Smooth muscle cell (in vitro differentiated cells): ENCODE results near the gene SYNDIG1. TPM values are rescaled to one million over a fixed set of nuclear protein-coding genes. Genes with fewer than 3 reads are reported as not detected.

ENCODE experiments used
- DNase-seq: peaks from one replicate; lab custom pipeline; 2025; ENCODE audit not compliant: unreplicated experiment; lab: John Stamatoyannopoulos, UW
- H2AFZ ChIP-seq: fragments of 200-600 bp; sonication (generic); 2 replicates; pipeline ENCODE4 v1.6.0; 2016; ENCODE audit warnings: antibody characterized with exemption, low read depth, mild to moderate bottlenecking
- H3F3A ChIP-seq: fragments of 200-600 bp; sonication (generic); 2 replicates; pipeline ENCODE4 v1.6.0; 2017; ENCODE audit warnings: antibody characterized with exemption, low read depth
- H3K27ac ChIP-seq: fragments of 200-600 bp; sonication (generic); 2 replicates; pipeline ENCODE4 v1.5.1; 2016; ENCODE audit warnings: low read depth, mild to moderate bottlenecking
- H3K27me3 ChIP-seq: fragments of 200-600 bp; sonication (generic); 2 replicates; pipeline ENCODE4 v1.6.1; 2016; ENCODE audit warnings: low read depth, mild to moderate bottlenecking
- H3K36me3 ChIP-seq: fragments of 200-600 bp; sonication (generic); 2 replicates; pipeline ENCODE4 v1.5.1; 2016; ENCODE audit warnings: low read depth
- H3K4me1 ChIP-seq: fragments of 200-600 bp; sonication (generic); 2 replicates; pipeline ENCODE4 v1.5.1; 2016; ENCODE audit warnings: low read depth
- H3K4me2 ChIP-seq: fragments of 200-600 bp; sonication (generic); 2 replicates; pipeline ENCODE4 v1.6.0; 2016; ENCODE audit warnings: mild to moderate bottlenecking
- H3K4me3 ChIP-seq: fragments of 200-600 bp; sonication (generic); 2 replicates; pipeline ENCODE4 v1.5.1; 2016; ENCODE audit warnings: mild to moderate bottlenecking
- H3K79me2 ChIP-seq: fragments of 200-600 bp; sonication (generic); 2 replicates; pipeline ENCODE4 v1.6.0; 2016; ENCODE audit warnings: low read depth, mild to moderate bottlenecking
- H3K9ac ChIP-seq: fragments of 200-600 bp; sonication (generic); 2 replicates; pipeline ENCODE4 v1.6.0; 2016; ENCODE audit warnings: low read depth
- H3K9me3 ChIP-seq: fragments of 200-600 bp; sonication (generic); replicated peaks from 2 replicates; pipeline ENCODE4 v1.5.1; 2016; ENCODE audit warnings: low read depth
- H4K20me1 ChIP-seq: fragments of 200-600 bp; sonication (generic); 2 replicates; pipeline ENCODE4 v1.6.0; 2016; ENCODE audit warnings: low read depth
- WGBS: methylation state at CpG from one replicate; pipeline ENCODE4 v1.1.7; 2016; ENCODE audit warnings: low lambda C conversion rate; 5-methylcytosine and 5-hydroxymethylcytosine counted together
- polyA plus RNA-seq: library from polyadenylated mRNA; unstranded; fragments of >200 nt; fragmentation: Nextera tagmentation; extraction: Ambion mirVana; gene quantifications from 2 replicates; pipeline ENCODE4 v1.2.1, GENCODE V29; 2016
- total RNA-seq: library from RNA; depleted of rRNA; stranded (reverse); fragments of >200 nt; gene quantifications from 2 replicates; pipeline ENCODE4 v1.2.3, GENCODE V29; 2014
- TF ChIP-seq, protein P1 (sequence below): fragments of 200-600 bp; sonication (generic); IDR thresholded peaks from 2 replicates; pipeline ENCODE4 v1.5.1; 2017; ENCODE audit warnings: borderline replicate concordance, mild to moderate bottlenecking, antibody characterized with exemption; ENCODE audit not compliant: insufficient read depth, poor library complexity, severe bottlenecking

SYNDIG1 gene
- total and polyA plus RNA-seq, 2 experiments from 2014 or later: 1.8 to 2.2 TPM

DNA sequence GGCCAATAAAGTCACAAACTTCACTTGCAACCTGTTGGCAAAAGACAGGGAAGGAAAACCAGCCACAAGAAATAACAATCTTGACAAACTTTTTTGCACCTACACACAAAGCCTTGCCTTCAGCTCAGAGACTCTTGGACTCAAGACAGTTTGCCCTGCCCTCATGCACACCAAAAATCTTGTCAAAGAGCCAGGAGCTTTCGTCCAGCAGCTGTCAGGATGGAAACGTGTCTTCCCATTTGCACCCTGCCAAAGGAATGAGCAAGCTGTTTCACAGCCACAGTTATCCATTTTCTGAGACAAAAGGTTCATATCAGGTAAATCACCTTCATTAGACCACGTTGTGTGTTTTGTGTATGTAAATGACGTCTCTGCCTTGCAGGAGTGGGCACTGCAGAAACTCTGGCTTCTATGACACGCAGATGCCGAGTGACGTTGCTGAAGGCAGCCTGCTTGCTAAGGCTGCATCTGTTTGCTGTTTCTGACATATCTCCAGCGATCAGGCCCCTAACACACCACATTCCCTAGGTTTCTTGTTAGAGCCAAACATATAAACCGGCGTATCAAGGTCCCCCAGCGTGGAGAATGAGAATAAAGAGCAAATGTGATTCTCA, 193.4 kb downstream of the SYNDIG1 start:
- no peaks in the 10 kb centered on the region for H3K4me1 ChIP-seq
- H3K79me2 ChIP-seq: no peaks in the 10 kb centered on the region
- no peak for DNase-seq
- H3K27me3 ChIP-seq: no peaks in the 10 kb centered on the region
- no peaks in the 10 kb centered on the region for H3K36me3 ChIP-seq
- H3K27ac ChIP-seq: no peak overlapping the region
- H3F3A ChIP-seq: no peaks in the 10 kb centered on the region
- H3K4me2 ChIP-seq: no peak overlapping the region
- H4K20me1 ChIP-seq: no peaks in the 10 kb centered on the region
- H3K9ac ChIP-seq: no peak overlapping the region
- no peak overlapping the region for H2AFZ ChIP-seq
- TF ChIP-seq, protein P1, sequence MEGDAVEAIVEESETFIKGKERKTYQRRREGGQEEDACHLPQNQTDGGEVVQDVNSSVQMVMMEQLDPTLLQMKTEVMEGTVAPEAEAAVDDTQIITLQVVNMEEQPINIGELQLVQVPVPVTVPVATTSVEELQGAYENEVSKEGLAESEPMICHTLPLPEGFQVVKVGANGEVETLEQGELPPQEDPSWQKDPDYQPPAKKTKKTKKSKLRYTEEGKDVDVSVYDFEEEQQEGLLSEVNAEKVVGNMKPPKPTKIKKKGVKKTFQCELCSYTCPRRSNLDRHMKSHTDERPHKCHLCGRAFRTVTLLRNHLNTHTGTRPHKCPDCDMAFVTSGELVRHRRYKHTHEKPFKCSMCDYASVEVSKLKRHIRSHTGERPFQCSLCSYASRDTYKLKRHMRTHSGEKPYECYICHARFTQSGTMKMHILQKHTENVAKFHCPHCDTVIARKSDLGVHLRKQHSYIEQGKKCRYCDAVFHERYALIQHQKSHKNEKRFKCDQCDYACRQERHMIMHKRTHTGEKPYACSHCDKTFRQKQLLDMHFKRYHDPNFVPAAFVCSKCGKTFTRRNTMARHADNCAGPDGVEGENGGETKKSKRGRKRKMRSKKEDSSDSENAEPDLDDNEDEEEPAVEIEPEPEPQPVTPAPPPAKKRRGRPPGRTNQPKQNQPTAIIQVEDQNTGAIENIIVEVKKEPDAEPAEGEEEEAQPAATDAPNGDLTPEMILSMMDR: no peak
- no peak overlapping the region for H3K4me3 ChIP-seq
- WGBS: 87% methylated on average over 11 of the region's 11 CpGs
- H3K9me3 ChIP-seq: no peaks in the 10 kb centered on the region

DNA sequence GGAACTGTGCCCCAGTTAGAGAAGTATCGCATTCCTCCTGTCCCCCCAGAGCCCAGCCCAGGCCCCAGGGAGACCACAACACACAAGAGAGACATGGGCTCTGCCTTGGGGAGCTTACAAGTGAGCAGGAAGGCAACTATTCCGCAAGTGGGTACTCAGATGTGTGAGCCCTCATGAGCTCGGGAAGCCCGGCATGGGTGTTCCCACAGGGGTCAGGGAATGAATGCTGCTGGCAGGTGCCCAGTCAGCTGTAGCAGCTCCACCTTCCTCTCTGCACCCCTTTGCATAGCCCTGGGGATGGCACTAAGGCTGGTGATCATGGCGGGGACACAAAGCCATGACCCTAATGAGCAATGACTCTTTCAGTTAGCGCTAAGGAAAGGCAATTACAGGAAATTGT, 194.1 kb downstream of the SYNDIG1 start:
- no peaks in the 10 kb centered on the region for H3K9me3 ChIP-seq
- no peaks in the 10 kb centered on the region for H3K79me2 ChIP-seq
- no peaks in the 10 kb centered on the region for H3K36me3 ChIP-seq
- no peaks in the 10 kb centered on the region for H3F3A ChIP-seq
- H3K27me3 ChIP-seq: no peaks in the 10 kb centered on the region
- no peak overlapping the region for H3K4me2 ChIP-seq
- WGBS: 98% methylated on average over 6 of the region's 6 CpGs
- no peak overlapping the region for H3K4me3 ChIP-seq
- no peaks in the 10 kb centered on the region for H4K20me1 ChIP-seq
- no peak overlapping the region for H3K27ac ChIP-seq
- no peak overlapping the region for H2AFZ ChIP-seq
- TF ChIP-seq, protein P1: no peak
- no peak overlapping the region for H3K9ac ChIP-seq
- DNase-seq: no peak
- H3K4me1 ChIP-seq: no peaks in the 10 kb centered on the region

DNA sequence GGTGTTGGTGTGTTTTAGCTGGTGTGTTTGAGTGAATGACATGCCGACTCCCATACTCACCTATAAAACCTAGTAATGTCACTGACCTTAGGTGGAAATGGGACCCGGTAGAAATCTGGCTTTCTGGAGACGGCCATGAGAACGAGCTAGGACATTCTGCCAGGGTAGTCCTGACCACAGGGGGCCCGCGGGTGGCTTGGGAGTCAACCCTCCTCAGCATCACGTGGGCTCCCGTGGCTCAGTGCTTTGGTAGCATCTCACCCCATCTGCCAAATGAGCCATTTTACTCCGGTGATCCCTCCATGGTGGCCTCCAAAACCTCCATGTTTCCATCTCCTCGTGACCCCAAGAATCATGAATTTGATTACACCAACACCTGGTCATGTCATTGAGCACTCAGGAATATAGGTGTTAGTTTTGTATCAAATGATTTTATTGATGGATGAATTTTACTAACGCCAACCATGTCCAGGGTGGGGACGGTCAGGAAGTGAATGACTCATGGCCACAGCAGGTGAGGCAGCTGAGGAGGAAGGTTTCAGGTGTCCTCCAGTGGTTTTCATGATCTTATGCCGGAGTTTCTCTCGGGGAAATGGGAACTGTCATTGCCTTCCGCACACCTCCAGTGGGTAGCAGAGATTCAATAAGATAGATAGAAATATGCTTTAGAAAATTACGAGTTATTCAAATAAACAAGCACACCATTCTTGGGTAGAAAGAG, 195.0 kb downstream of the SYNDIG1 start:
- Histone ChIP-seq H3K27me3 (no peaks in the 10 kb centered on the region), H3K9ac (no peak overlapping the region), H3K36me3 (no peaks in the 10 kb centered on the region), H4K20me1 (no peaks in the 10 kb centered on the region), H3K27ac (no peak overlapping the region), H3F3A (no peaks in the 10 kb centered on the region), H2AFZ (no peak overlapping the region), H3K4me1 (no peaks in the 10 kb centered on the region), H3K9me3 (no peaks in the 10 kb centered on the region), H3K79me2 (no peaks in the 10 kb centered on the region), H3K4me3 (no peak overlapping the region), H3K4me2 (no peak overlapping the region)
- TF ChIP-seq, protein P1: no peak
- 94% methylated on average over 15 of the region's 16 CpGs for WGBS
- no peak for DNase-seq
